ENCODE data around the gene MYEF2. TPM values are rescaled to one million over a fixed set of nuclear protein-coding genes. Genes with fewer than 3 reads are reported as not detected.

MYEF2 gene
- polyA plus RNA-seq, 3 donors = 95.6 to 112 (median 105) TPM

DNA sequence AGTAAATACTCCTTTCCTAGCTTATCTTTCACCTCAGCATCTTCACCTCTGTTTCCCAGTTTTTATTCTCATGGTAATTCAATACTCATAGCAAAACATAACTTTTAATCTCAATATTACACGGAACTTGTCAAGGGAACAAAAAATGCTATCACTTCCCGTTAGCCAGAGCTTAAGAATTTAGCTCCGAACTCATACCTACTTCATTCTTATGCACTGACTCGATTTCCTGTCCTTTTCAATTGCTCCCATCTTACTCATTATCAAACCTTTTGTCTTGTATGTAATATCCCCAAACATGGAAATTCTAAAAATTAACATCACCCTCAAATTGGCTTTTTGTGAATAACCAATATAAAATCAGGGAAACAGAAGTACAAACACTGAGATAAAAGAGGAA lies 28.2 kb downstream of the MYEF2 start:
- DNase-seq (ENCODE audit: low read depth in 3 of 3, low spot score in 2 of 3) = no peak

DNA sequence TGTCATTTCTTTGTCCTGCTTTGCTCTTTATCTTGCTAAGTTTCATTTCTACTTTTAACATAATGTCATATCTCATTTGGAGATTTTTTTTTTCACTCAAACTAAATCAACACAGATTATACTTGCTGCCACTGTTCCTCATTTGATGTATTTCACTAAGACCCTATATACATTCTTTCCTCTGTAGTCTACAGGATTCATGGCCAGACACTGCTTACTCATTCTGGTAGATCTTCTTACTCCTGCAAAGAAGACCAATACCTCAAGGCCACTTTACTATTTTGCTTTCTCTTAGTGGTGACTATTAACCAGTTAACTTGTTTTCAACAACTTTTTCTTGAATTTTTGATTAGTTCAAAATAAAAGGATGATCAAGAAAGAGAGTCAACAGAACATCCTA lies 30.7 kb downstream of the MYEF2 start:
- DNase-seq (ENCODE audit: low read depth in 3 of 3, low spot score in 2 of 3) = no peak

- DNase-seq (ENCODE audit: low read depth in 3 of 3, low spot score in 2 of 3) = no peak
Measured at GRCh38 chr15:48145923-48146322, 32.2 kb downstream of the MYEF2 start.

- DNase-seq (ENCODE audit: low read depth in 3 of 3, low spot score in 2 of 3) = no peak
Measured at GRCh38 chr15:48144889-48145288, 33.2 kb downstream of the MYEF2 start.

GRCh38 chr15:48143856-48144255 lies 34.2 kb downstream of the MYEF2 start:
- no peak for DNase-seq (ENCODE audit: low read depth in 3 of 3, low spot score in 2 of 3)

DNA sequence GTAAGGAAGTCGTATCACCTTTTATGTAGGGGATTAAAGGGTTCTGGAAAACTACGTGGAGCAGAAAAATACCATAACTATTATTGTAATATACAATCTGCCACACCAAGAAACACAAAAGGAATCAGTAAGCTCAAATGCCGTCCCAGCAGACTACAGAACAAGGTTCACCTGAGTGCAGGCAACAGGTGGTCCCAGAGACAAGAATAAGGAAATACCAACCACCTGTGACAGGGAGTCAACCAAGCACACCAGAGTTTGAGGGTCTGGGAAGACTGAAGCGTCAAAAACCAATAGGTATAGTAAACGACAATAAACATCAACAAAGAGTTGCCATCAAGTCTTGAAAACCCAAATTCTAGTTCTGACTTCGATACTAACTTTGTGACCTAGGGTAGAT lies 45.2 kb downstream of the MYEF2 start:
- DNase-seq (ENCODE audit: low read depth in 3 of 3, low spot score in 2 of 3) = no peak

GRCh38 chr15:48131324-48131723 lies 46.8 kb downstream of the MYEF2 start:
- DNase-seq (ENCODE audit: low read depth in 3 of 3, low spot score in 2 of 3) = no peak

DNA sequence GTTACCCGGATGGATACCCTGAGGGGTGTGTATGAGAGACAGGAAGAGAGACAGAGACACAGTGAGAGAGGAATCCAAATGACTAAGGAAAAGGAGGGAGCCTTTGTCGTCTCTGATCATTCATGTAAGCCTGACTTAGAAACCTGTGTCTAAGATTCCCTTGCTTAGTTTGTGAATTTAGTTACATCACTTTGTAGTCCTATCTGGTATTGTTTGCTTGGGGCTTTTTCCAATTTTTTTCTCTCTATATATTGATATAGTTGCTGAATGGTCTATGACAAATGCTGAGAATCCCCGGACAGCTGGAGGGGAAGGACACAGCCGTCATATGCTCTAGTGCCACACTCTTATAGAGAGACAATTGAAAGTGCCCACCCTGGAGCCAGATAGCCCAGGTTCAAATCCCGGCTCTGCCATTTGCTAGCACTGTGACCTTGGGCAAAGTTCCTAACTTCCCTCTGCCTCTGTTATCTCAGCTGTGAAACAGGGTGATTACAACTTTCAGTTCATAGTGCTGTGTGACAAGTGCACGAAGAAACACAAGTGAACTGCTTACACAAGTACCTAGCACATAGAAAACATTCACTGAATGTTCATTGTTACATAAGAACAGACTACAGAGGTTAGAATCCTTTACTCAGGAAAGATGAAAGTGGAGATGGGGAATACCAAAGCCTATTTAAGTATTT lies 51.3 kb downstream of the MYEF2 start:
- no peak for DNase-seq (ENCODE audit: low read depth in 3 of 3, low spot score in 2 of 3)

GRCh38 chr15:48121849-48122248 lies 56.2 kb downstream of the MYEF2 start:
- DNase-seq (ENCODE audit: low read depth in 3 of 3, low spot score in 2 of 3) = no peak

DNA sequence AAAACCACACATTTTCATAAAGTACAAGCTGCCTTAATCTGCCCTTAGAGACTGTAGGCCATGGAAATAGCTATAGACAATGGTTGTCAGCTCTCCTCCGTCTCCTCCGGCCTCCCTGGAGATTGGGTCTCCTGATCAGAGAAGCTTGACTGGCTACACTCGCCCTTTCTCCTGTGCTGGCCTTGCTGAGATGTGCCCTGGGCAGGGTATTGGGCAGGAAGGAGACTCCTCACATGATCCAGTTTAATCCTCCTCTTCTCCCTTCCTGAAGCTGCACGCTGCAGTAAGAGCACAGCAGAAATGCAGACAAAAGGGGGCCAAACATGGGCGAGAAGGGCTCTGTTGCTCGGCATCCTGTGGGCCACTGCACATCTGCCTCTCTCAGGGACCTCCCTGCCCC lies 57.4 kb downstream of the MYEF2 start, which contains the start of gene SLC24A5:
TSS of gene SLC24A5 (plus strand) at position 246 of the 400 bp plus-strand sequence. CDS start at position 301, 55 bp downstream.
- DNase-seq (ENCODE audit: low read depth in 3 of 3, low spot score in 2 of 3) = no peak

DNA sequence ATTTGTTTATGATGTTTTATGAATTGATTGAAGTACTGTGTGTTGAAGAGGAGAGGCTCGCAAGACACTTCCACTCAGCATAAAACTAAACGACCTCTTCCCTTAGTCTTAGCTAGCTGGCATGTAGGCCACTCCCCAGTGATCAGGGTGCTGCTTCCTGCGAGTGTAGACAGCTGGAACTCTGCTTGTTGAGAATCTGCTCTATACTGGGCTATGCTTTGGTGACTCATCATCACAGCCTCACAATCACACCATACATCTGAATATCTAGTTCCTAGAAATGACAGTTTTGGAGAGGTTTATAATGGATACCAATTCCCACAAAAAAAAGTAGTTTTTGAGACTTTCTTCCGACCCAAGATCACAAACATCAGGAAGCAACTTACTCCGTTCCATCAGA lies 58.8 kb downstream of the MYEF2 start:
- DNase-seq (ENCODE audit: low read depth in 3 of 3, low spot score in 2 of 3) = no peak

DNA sequence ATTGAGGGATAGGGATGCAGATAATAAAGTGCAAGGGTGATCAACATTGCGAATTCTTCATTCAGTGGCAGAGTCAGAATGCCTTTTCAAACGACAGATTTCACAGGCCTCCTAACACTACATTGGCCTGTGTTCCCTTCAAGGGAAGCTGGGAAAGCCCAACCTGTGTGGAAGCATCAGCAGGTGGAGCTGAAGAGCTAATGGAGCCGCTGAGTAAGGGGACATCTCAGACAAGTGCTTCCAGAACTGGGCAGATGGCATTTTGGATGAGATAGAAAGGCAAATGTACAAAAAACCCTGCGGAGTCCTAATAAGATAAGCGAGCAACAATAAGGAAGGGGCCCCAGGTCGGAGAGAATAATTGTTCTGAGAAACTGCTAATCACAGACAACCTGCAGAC lies 65.9 kb downstream of the MYEF2 start:
- peak in 2 of 3 donors; percentile 12 to 13 for DNase-seq (ENCODE audit: low read depth in 3 of 3, low spot score in 2 of 3)

DNA sequence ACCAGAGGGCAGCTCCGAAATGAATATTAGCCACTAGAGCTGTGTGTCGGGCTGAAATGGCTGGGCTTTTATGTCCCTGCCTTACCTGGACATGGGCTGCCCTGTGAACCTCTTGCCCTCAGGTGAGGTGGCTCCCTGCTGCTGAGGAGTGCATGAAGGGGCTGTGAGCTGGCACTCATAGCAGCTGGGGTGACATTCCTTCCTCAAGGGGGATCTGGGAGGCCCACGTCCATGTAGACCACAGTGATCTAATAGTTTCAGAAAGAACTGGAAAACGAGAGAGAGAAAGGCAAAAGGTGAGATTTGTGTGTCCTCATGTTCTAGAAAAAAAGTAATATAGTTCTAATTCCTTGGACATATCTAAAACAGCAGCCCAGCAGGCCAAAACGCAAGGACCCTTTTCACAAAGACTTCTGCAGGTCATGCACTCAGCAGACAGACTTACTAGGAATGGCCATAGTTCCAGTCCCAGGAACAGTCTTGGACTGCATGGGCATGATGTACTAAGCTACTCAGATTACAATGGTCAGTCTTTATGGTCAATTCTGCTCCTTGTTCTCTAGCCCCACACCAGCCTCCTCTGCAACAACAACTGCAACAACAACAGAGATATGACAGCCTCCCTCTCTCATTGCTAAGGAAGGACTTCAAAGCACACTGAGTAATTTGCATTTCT lies 68.1 kb downstream of the MYEF2 start:
- DNase-seq (ENCODE audit: low read depth in 3 of 3, low spot score in 2 of 3) = no peak

DNA sequence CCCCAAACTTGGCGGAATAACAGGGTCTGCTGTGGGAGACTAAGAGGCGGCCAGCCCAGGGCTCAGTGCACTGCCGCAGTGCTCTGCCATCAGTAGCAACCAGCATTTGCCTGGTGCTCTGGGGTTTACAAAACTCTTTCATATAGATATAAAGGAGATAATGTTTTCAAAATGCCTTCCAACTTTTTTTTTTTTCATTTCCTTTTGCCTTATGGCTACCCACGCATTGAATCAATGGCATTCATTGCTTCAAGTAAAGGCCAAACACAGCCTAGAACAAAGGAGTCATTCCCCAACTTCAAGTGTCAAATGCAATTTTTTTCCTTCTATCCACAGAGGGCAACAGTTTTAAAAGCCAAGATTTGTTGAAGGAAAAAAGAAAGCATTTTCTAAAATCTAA lies 68.9 kb downstream of the MYEF2 start:
- DNase-seq (ENCODE audit: low read depth in 3 of 3, low spot score in 2 of 3) = no peak

- DNase-seq (ENCODE audit: low read depth in 3 of 3, low spot score in 2 of 3) = no peak
Measured at GRCh38 chr15:48105936-48106335, 72.2 kb downstream of the MYEF2 start.

DNA sequence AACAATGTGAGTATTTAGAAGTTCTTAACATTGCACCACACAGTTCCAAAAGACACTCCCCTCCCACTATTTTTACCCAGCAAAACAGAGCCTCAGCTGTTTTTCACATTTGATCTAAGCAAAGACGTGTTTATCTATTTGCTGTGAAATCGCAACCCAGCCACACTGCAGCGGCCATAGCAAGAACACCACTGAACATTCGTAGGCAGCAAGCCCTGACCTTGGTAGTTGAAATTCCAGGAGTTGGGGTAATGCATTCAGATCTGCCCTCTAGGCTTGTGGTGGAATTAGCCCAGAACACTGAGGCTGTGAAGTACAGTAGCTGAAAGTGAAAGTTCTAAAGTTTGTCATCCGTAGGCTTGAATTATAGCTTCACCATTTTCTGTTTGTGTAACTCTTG lies 74.4 kb downstream of the MYEF2 start:
- DNase-seq (ENCODE audit: low read depth in 3 of 3, low spot score in 2 of 3) = no peak

- DNase-seq (ENCODE audit: low read depth in 3 of 3, low spot score in 2 of 3) = no peak
Measured at GRCh38 chr15:48102167-48102566, 75.9 kb downstream of the MYEF2 start.

- no peak for DNase-seq (ENCODE audit: low read depth in 3 of 3, low spot score in 2 of 3)
Measured at GRCh38 chr15:48101376-48101961, 76.6 kb downstream of the MYEF2 start.

- DNase-seq (ENCODE audit: low read depth in 3 of 3, low spot score in 2 of 3) = no peak
Measured at GRCh38 chr15:48097264-48097663, 80.8 kb downstream of the MYEF2 start.

- DNase-seq (ENCODE audit: low read depth in 3 of 3, low spot score in 2 of 3) = no peak
Measured at GRCh38 chr15:48096813-48097212, 81.3 kb downstream of the MYEF2 start.

DNA sequence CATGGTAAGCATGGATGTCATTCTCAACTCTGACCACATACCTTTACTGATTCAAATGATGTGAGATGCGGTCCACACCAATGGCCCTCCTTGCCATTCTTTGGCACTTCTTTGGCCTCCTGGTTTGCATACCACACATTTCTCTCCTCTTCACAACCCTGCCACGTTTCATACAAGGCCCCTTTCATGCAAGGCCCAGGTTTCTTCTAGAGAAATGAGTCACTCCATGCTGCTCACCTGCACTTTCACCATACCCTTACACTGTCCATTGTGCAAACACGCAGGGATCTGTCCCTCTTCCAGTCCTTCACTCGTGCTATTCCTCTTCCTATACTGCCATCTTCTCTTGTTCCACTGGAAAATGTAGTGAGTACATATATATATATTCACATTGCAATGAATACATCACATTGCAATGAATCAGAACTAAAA lies 81.7 kb downstream of the MYEF2 start:
- no peak for DNase-seq (ENCODE audit: low read depth in 3 of 3, low spot score in 2 of 3)

DNA sequence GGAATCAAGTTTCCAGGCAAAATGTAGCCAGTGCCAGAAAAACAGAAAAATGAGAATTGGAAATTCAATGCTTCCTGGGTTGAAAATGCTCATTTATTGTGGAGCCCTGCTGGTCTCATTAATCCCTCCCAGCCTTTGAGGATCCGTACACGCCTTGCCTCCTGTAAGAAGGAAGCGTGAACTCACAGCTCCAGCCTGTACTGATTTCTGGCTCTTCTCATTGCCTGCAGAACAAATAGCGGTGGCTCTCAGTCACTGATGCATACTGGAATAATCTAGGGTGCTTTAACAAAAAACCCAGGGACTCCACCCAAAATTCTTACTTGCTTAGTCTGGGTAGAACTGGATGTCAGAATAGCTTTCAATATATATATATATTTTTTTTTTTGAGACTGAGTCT lies 86.6 kb downstream of the MYEF2 start:
- DNase-seq (ENCODE audit: low read depth in 3 of 3, low spot score in 2 of 3) = no peak

Data from right renal cortex interstitium (tissue), 3 donors.